GM18909 (cell line): ENCODE measurements around the gene KIF2A.
"Not testable (repeated sequence)": the region's sequence is repeated elsewhere in the genome, so short reads cannot be mapped to it uniquely, and the experiment has no call there.

Experiments
- ATAC-seq: cut with Tn5 transposase; IDR thresholded peaks from one replicate; pipeline ENCODE4 v1.9.1; 2021; ENCODE audit warnings: mild to moderate bottlenecking; ENCODE audit not compliant: unreplicated experiment, poor library complexity

KIF2A gene

DNA sequence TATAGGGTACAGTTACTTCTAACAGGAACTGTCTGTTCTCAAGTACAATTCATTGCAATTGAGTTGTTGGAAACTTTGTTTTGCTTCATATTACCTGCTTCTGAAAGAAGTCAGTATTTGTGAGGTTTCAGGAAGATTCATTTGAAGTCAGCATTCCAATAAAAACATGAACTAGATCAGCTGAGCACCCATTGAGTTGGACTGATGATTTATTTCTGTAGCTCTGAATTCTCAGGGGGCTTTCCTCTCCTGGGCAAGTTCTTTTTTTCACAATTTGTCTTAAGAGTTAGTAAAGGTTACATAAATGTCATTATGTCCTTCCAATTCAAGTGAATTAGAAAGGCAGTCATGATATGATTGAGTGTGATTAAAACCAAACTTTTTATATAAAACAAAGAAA is 16.2 kb upstream of the KIF2A start:
- ATAC-seq = no peak

- ATAC-seq = not testable (repeated sequence)
These were observed 14.2 kb upstream of the KIF2A start for GRCh38 chr5:62291829-62292228.

- no peak for ATAC-seq
These were observed 9.0 kb upstream of the KIF2A start for GRCh38 chr5:62296998-62297397.

DNA sequence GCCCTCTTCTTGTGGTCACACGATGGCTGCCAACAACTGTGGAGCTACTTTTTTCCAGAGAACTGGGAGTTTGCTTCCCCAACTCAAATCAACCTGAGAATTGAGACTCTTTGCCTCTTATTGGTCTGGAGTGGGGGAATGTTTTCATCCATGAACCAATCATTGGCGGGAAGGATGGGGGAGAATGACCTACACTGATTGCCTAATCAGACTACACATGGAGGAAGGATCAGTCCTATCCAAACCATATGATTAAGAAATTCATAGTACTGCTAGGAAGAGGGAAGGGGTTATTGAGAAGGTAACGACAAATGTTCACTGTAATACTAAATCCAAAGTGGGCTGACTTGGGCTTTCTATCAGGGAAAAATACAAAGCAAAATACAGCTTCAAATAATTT is 7.9 kb upstream of the KIF2A start:
- ATAC-seq = no peak

GRCh38 chr5:62299101-62299500 is 6.9 kb upstream of the KIF2A start:
- no peak for ATAC-seq

- ATAC-seq = no peak
These were observed 6.4 kb upstream of the KIF2A start for GRCh38 chr5:62299600-62299999.

DNA sequence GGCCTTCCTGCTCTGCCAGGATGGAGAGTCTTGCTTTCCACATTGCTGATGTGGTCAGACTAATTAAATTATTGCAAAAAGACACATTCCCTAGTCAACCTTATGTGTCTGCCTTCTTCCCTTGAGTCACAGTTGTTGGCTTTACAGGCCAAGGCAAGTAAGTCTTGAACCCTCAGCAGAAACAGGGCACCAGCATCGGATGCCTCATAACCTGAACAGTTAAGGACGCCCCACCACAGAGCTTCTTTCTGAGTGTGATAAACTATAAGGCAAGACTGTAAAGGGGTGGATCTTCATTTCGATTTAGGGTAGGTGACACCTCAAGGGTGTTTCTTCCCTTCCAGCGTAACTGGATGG is 670 bp upstream of the KIF2A start:
- ATAC-seq = no peak

GRCh38 chr5:62306323-62306895 is 403 bp downstream of the KIF2A start:
- ATAC-seq = peak; percentile 41

GRCh38 chr5:62306896-62307689 is 1.1 kb downstream of the KIF2A start:
- ATAC-seq = peak; percentile 21

- no peak for ATAC-seq
These were observed 2.4 kb downstream of the KIF2A start for GRCh38 chr5:62308439-62308838.

DNA sequence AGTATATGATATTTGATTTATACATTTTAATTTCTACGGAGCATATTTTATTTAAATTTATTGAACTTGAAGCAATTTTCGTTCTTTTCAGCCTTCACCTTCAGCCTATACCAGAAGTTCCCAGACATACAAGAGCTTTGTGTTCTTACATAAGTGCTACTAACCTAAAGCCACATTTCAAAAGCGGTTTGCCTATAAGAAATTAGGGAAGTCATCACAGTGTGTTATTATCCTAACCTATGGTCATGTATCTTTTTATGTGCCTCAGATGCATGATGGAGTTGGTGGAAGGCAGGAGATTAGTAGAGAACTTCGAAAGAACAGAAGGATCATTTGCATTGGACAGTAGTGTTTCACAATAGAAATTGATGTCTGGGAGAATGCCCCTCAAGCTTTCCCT is 3.1 kb downstream of the KIF2A start:
- ATAC-seq = no peak

GRCh38 chr5:62310426-62311143 is 4.6 kb downstream of the KIF2A start:
- ATAC-seq = no peak

DNA sequence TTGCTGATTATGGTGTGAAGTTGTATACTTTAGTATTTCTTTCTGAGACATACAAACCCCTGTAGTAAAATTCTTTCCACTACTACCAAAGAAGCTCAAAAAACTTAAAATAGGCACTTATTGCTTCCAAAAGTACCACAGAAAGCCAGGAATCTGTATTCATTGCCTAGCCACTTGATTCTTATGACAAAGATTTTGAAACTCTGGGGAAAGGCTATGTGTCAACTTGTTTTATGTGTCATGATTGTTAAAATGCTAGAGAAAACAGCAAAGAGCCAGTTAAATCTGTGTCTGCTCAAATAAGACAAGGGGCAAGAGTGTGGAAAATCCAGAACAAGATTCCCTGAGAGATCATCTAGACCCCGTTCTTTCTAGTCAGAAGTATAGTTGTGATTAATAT is 6.0 kb downstream of the KIF2A start:
- no peak for ATAC-seq

DNA sequence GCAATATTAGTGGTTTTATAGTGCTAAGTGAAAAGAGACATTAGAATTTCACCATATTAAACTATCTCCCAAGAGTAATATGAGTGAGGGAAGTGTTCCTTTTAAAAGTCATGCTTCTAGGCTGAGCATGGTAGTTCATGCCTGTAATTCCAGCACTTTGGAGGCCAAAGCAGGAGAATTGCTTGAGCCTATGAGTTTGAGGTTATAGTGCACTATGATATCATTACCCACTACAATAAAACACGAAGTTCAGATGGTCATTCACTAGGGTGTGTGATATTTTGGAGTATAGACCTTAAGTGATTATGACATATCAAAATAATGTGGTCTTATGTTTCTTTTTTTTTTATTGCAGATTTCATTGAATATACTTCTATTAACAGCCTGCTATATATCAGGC is 6.7 kb downstream of the KIF2A start:
- no peak for ATAC-seq

GRCh38 chr5:62314213-62314830 is 8.3 kb downstream of the KIF2A start:
- ATAC-seq = no peak

- no peak for ATAC-seq
These were observed 9.6 kb downstream of the KIF2A start for GRCh38 chr5:62315376-62316175.

- no peak for ATAC-seq
These were observed 10.1 kb downstream of the KIF2A start for GRCh38 chr5:62316176-62316502.

DNA sequence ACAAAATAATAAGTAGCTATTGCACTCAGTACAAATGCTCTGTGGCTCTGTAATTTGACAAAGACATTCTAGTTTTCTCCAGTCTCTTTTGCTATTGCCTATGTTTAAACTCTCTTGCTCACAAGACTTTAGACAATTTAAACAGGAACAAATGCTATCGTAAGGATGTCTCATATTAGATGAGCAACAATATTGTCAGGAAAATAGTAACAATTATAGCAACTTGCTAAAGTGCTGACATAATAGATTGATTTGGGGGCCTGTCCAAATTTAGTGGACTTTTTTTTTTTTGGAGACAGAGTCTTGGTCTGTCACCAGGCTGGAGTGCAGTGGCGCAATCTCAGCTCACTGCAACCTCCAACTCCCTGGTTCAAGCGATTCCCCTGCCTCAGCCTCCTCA is 11.8 kb downstream of the KIF2A start:
- no peak for ATAC-seq

- no peak for ATAC-seq
These were observed 16.5 kb downstream of the KIF2A start for GRCh38 chr5:62322484-62322883.

- ATAC-seq = peak; percentile 75
These were observed 20.3 kb downstream of the KIF2A start for GRCh38 chr5:62326302-62326701.

DNA sequence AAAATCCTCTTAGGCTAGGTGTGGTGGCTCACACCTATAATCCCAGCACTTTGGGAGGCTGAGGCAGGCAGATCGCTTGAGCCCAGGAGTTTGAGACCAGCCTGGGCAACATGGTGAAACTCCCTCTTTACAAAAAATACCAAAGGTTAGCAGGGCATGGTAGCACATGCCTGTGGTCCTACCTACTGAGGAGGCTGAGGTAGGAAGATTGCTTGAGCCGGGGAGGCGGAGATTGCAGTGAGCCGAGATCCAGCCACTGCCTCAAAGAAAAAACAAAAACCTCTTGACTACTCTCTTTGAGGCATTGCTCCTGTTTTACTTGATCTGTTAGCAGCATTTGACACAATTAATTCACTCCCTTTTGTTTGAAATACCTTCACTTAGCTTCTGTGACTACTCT is 20.7 kb downstream of the KIF2A start:
- ATAC-seq = no peak
